ENCODE data around the gene IWS1.
"Not testable (repeated sequence)": the region's sequence is repeated elsewhere in the genome, so short reads cannot be mapped to it uniquely, and the experiment has no call there.

Gene IWS1

DNA sequence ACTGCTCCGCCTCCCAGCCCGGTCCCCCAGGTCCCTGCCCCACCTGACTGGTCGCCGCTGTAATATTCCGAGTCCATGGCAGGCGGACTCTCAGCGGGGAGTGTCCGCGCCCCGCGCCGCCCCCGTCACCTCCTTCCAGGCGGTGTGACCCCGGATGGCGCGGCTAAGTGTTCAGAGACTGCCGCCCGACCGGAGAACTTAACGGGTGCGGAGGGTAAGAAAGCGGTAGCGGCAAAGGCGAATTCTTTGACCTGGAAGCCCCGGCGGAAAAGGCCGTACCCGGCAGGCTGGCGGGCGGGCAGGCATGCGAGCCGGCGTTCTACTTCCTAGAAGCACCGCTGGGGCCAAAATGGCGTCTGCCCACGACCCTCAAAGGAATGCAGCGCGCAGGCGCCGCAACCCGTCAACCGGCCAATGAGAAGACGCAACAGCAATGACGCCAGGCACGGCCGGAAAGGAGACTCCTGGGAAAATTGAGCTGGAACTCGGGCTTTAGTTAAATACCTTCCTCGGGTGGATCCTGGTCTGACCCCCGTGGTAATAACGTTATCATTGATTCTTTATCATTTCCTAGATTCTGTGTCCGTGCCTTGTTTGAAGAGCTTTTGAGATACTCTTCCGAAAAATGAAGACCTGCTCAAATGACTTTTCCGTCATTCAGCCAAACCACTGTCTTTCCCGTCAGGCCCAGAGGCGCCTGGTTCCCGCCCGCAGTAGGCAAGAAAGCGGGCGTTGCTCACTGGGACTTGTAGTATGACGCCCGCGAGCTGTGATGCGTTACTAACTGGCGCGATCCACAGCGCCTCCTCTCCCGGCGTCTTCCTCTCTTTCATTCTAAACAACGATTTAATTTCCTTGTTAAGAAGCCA is at the start of gene IWS1:
IWS1 (minus strand) TSS at position 358 of the 869 bp plus-strand sequence; CDS start at position 77, 281 bp downstream.
- peak within 1 kb of the TSS; percentile 97 for H3K27ac Mint-ChIP-seq
- peaks cover 36% of the 10 kb centered on the region for H3K4me1 Mint-ChIP-seq
- peaks cover 36% of the 10 kb centered on the region for H3K36me3 Mint-ChIP-seq
- ATAC-seq, result peak; percentile 94
- DNase-seq (ENCODE audit: low spot score in 2 of 2), result peak; percentile 81 to 96
- no peaks in the 10 kb centered on the region for H3K9me3 Mint-ChIP-seq
- H3K4me3 Mint-ChIP-seq, result peak within 1 kb of the TSS; percentile 85

GRCh38 chr2:127575941-127576432 is 49.7 kb upstream of the IWS1 start:
- no peaks in the 10 kb centered on the region for H3K9me3 Mint-ChIP-seq
- H3K4me3 Mint-ChIP-seq, result no peak overlapping the region
- ATAC-seq, result no peak
- H3K36me3 Mint-ChIP-seq, result no peaks in the 10 kb centered on the region
- no peak overlapping the region for H3K27ac Mint-ChIP-seq
- peaks cover 5% of the 10 kb centered on the region for H3K4me1 Mint-ChIP-seq
- DNase-seq (ENCODE audit: low spot score in 2 of 2), result peak in 1 of 2 donors; percentile 40

- H3K27ac Mint-ChIP-seq, result no peak overlapping the region
- DNase-seq (ENCODE audit: low spot score in 2 of 2) (no peak), ATAC-seq (no peak)
- H3K4me1 Mint-ChIP-seq, result peaks cover 5% of the 10 kb centered on the region
- H3K4me3 Mint-ChIP-seq, result no peak overlapping the region
- H3K9me3 Mint-ChIP-seq, result no peaks in the 10 kb centered on the region
- H3K36me3 Mint-ChIP-seq, result no peaks in the 10 kb centered on the region
Observed at GRCh38 chr2:127575185-127575765, 49.0 kb upstream of the IWS1 start.

DNA sequence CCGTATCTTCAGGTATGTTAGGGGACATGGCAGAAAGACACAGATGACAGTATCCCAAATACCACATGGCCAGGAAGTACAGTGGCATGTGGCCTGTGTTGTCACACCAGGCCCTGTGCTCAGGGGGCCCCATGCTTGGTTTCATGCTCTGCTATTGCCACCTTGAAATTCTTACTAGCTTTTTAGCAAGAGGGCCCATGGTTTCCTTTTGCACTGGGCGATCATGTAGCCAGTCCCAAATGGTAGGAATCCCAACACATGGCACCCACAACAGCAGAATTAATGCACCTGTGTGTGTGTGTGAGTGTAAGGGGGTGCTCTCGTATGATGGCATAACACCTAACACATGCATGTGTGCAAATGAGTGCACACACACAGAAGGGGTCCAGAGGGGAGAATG is 48.4 kb upstream of the IWS1 start:
- H3K36me3 Mint-ChIP-seq, result no peaks in the 10 kb centered on the region

GRCh38 chr2:127573771-127574170 is 47.5 kb upstream of the IWS1 start:
- H3K9me3 Mint-ChIP-seq, result no peaks in the 10 kb centered on the region
- H3K27ac Mint-ChIP-seq, result no peak overlapping the region
- H3K36me3 Mint-ChIP-seq, result no peaks in the 10 kb centered on the region
- no peak overlapping the region for H3K4me3 Mint-ChIP-seq
- peaks cover 5% of the 10 kb centered on the region for H3K4me1 Mint-ChIP-seq
- no peak for ATAC-seq
- DNase-seq (ENCODE audit: low spot score in 2 of 2), result no peak

More for the DNA sequence above, 48.4 kb upstream of the IWS1 start:
- H3K9me3 Mint-ChIP-seq, result no peaks in the 10 kb centered on the region
- DNase-seq (ENCODE audit: low spot score in 2 of 2) (no peak), ATAC-seq (no peak)
- no peak overlapping the region for H3K27ac Mint-ChIP-seq
- H3K4me3 Mint-ChIP-seq, result no peak overlapping the region
- peaks cover 5% of the 10 kb centered on the region for H3K4me1 Mint-ChIP-seq

DNA sequence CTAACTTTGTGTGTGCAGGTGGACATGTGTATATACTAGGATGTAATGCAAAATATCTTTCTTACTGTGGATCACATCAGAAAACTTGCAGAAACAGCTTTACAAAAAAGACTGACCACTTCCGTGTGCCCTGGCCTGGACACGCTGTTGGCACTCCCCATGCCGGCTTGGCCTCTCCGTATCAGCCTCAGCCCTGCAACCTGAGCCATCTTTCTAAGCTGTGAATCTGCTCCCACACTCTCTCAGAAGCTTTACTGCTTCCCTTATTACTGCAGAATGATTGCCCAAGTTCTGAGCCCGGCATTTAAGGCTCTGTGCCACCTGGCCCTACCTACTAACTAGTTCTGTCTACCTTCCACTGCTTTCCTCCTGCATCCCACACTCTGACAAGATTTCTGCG is 47.0 kb upstream of the IWS1 start:
- peaks cover 5% of the 10 kb centered on the region for H3K4me1 Mint-ChIP-seq
- DNase-seq (ENCODE audit: low spot score in 2 of 2) (no peak), ATAC-seq (no peak)
- H3K36me3 Mint-ChIP-seq, result no peaks in the 10 kb centered on the region
- H3K9me3 Mint-ChIP-seq, result no peaks in the 10 kb centered on the region
- no peak overlapping the region for H3K27ac Mint-ChIP-seq
- H3K4me3 Mint-ChIP-seq, result no peak overlapping the region

- Mint-ChIP-seq H3K9me3 (no peaks in the 10 kb centered on the region), H3K4me3 (no peak overlapping the region), H3K27ac (no peak overlapping the region), H3K36me3 (no peaks in the 10 kb centered on the region), H3K4me1 (peaks cover 5% of the 10 kb centered on the region)
- ATAC-seq (no peak), DNase-seq (ENCODE audit: low spot score in 2 of 2) (no peak)
Observed at GRCh38 chr2:127572841-127573240, 46.6 kb upstream of the IWS1 start.

DNA sequence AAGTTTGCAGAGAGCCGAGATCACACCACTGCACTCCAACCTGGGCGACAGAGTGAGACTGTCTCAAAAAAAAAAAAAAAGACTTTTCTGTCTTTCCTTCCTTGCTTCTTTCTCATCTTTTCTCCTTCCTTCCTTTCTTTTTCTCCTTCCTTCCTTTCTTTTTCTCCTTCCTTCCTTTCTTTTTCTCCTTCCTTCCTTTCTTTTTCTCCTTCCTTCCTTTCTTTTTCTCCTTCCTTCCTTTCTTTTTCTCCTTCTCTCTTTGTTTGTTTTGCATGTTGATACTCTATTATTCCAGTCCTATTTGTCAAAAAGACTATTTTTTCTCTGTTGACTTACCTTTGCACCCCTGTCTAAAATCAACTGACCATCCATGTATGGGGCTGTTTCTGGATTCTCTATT is 46.1 kb upstream of the IWS1 start:
- not testable (repeated sequence) for H3K27ac Mint-ChIP-seq; DNase-seq (ENCODE audit: low spot score in 2 of 2); ATAC-seq; H3K36me3 Mint-ChIP-seq; H3K9me3 Mint-ChIP-seq; H3K4me3 Mint-ChIP-seq; H3K4me1 Mint-ChIP-seq

DNA sequence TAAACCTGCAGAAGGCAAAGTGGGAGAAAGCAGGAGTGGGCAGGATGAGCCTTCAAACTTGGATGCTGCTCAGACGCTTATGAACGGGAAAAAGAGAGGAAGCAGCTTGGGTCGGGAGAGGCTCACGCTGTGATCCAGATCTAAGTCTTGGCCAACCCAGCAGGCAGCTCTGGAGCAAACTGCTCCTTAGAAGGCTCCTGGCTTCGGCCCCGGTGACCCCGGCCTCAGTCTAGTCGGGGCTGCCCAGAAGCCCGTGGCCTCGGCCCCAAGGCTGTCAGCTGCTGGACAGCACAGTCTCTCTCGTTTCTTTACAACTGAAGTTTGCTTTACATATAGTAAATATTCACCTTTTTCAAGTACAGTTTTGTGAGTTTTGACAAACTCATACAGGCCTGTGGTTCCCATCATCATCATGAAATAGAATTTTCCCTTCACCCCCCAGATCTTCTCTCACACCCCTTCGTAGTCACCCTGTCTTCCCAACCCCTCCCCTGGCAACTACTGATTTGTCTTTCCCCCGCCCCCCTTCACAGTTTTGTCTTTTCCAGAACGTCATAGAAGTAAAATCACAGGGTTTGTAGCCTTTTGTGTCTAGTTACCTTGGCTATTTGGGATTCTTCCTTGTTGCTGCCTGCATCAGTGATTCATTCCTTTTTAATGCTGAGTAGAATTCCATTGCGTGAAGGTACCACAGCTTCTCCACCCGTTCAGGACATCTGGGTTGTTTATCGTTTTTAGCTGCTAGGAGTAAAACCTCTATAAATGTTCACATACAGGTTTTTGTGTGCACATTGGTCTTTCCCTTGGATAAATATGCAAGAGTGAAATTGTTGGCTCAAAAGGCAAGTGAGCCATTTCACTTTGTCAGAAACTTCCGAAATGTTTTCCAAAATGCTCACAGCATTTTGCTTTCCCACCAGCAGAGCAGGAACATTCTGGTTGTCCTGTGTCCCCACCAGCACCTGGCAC is 44.3 kb upstream of the IWS1 start:
- Mint-ChIP-seq H3K36me3 (no peaks in the 10 kb centered on the region), H3K4me3 (no peak overlapping the region)
- DNase-seq (ENCODE audit: low spot score in 2 of 2), result no peak

DNA sequence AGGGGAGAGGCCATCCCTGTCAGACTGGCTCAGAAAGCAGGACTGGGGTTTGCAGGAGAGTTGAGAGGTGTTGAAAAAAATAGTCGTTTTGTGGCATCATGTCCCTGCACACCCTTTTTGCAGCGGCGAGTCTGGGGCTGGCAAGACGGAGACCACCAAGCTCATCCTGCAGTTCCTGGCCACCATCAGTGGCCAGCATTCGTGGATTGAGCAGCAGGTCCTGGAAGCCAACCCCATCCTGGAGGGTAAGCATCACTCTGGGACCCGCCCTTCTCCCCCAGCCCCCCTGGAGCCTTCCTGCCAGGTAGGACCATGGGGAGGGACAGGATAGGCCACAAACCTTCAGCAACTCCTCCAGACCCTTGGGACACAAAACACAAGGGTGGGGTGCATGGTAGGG is 43.4 kb upstream of the IWS1 start:
- Mint-ChIP-seq H3K36me3 (no peaks in the 10 kb centered on the region), H3K9me3 (no peaks in the 10 kb centered on the region), H3K4me1 (no peaks in the 10 kb centered on the region), H3K4me3 (no peak overlapping the region), H3K27ac (no peak overlapping the region)
- ATAC-seq (no peak), DNase-seq (ENCODE audit: low spot score in 2 of 2) (no peak)

More for the DNA sequence above, 44.3 kb upstream of the IWS1 start:
- no peak overlapping the region for H3K27ac Mint-ChIP-seq
- ATAC-seq, result no peak
- H3K4me1 Mint-ChIP-seq, result peaks cover 5% of the 10 kb centered on the region
- H3K9me3 Mint-ChIP-seq, result no peaks in the 10 kb centered on the region

DNA sequence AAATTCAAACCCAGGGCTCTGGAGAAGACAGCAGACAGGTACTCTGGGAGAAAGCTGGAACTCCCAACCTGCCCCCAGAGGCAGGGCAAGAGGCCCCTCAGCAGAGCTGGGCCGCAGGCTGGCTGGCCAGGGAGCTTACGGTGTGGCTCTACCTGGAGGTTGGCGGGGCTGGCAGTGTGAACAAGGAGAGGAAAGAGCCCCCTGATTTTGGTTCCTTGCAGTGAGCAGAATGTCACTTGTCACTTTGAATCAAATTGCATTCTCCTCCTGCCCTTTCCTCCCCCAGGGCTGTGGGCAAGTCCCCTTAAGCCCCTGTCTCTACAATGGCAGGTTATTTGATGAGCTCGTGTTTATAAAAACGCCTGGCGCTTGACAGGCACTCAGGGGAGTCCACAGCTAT is 41.8 kb upstream of the IWS1 start:
- no peaks in the 10 kb centered on the region for H3K9me3 Mint-ChIP-seq
- H3K27ac Mint-ChIP-seq, result no peak overlapping the region
- no peak overlapping the region for H3K4me3 Mint-ChIP-seq
- H3K4me1 Mint-ChIP-seq, result peaks cover 14% of the 10 kb centered on the region
- H3K36me3 Mint-ChIP-seq, result no peaks in the 10 kb centered on the region
- ATAC-seq (no peak), DNase-seq (ENCODE audit: low spot score in 2 of 2) (no peak)

GRCh38 chr2:127567351-127567854 is 41.1 kb upstream of the IWS1 start:
- no peak overlapping the region for H3K4me3 Mint-ChIP-seq
- peaks cover 19% of the 10 kb centered on the region for H3K4me1 Mint-ChIP-seq
- DNase-seq (ENCODE audit: low spot score in 2 of 2), result no peak
- H3K9me3 Mint-ChIP-seq, result peaks cover 3% of the 10 kb centered on the region
- ATAC-seq, result no peak
- no peaks in the 10 kb centered on the region for H3K36me3 Mint-ChIP-seq
- H3K27ac Mint-ChIP-seq, result no peak overlapping the region

GRCh38 chr2:127566576-127566975 is 40.3 kb upstream of the IWS1 start:
- no peak for DNase-seq (ENCODE audit: low spot score in 2 of 2)
- Mint-ChIP-seq H3K9me3 (peaks cover 3% of the 10 kb centered on the region), H3K36me3 (no peaks in the 10 kb centered on the region), H3K4me3 (no peak overlapping the region), H3K4me1 (peaks cover 19% of the 10 kb centered on the region), H3K27ac (no peak overlapping the region)
- no peak for ATAC-seq

DNA sequence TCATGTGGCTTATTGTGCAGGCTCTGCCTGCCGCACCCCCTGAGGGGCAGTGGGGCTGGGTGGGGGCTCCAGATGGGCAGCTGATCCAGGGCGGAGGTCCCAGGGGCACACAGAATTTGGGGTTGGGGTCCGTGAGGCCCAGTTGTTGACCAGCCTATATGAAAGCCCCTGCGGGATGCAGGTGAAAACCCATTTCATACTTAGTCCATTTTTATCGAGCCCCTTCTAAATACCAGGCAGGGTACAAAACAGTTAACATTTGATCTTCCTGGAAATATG is 39.8 kb upstream of the IWS1 start:
- no peak for DNase-seq (ENCODE audit: low spot score in 2 of 2)
- H3K4me3 Mint-ChIP-seq, result no peak overlapping the region
- H3K9me3 Mint-ChIP-seq, result peaks cover 3% of the 10 kb centered on the region
- ATAC-seq, result no peak
- H3K36me3 Mint-ChIP-seq, result no peaks in the 10 kb centered on the region
- H3K27ac Mint-ChIP-seq, result no peak overlapping the region
- H3K4me1 Mint-ChIP-seq, result peaks cover 19% of the 10 kb centered on the region

Data from stimulated activated effector memory CD8-positive, alpha-beta T cell treated with anti-CD3 and anti-CD28 coated beads, Interleukin-12 subunit alpha, Interleukin-12 subunit beta, amount 100 ng/mL, for 72 hours (primary cell).